ENCODE measurements around the gene DYNC2LI1.

- TF ChIP-seq POLR2A (IDR thresholded peaks at IDR 0.05; ENCODE audit: low read depth, low read length) = no peak
- no peak for TF ChIP-seq POU2F2 (IDR thresholded peaks at IDR 0.05; ENCODE audit: low read depth, low read length)
- TF ChIP-seq TAF1 (IDR thresholded peaks at IDR 0.05; ENCODE audit: low read depth, low read length) = no peak
- no peak for TF ChIP-seq POLR2AphosphoS5 (IDR thresholded peaks at IDR 0.05; ENCODE audit: low read depth, low read length)
Measured at GRCh38 chr2:43852196-43852730, 78.4 kb downstream of the DYNC2LI1 start.

Measured in GM12891 (cell line).